Astrocyte of the spinal cord (primary cell): ENCODE measurements around the gene FAM110A.

ENCODE experiments used
- DNase-seq: peaks from one replicate; pipeline ENCODE4 v3.0.0; 2011; ENCODE audit warnings: low read depth, low spot score
- H3K4me3 ChIP-seq: 2 replicates; pipeline ENCODE4 v1.5.1; 2011; ENCODE audit warnings: low read depth, mild to moderate bottlenecking, low read length, moderate library complexity
- CTCF ChIP-seq: IDR thresholded peaks from 2 replicates; pipeline ENCODE4 v1.5.1; 2012; ENCODE audit warnings: low read depth, mild to moderate bottlenecking, low read length, inconsistent platforms
- in situ Hi-C: cut with HindIII; loops from 2 replicates; pipeline ENCODE4 v1.10.0; 2017; ENCODE audit warnings: low sequenced_read_pairs

The FAM110A gene

DNA sequence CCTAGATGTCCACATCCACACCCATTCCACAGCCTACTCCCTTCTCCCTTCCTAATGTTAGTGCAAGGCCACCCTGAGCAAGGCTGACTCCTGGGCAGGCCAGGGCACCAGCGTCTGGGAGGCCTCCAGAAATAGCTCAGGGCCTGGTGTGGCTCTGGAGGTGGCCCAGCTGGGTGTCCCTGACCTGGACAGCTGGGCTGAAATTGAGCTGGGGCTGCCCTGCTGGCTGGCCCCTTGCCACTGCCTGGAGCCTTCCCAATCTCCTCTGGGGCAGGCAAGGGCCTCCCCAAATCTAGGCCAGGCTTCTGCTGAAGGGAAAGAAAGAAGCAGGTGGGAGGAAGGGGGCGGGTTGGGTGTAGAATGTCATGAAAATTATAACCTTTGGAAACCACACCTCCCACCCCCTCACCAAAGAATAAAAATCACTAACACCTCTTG lies 2.1 kb downstream of the FAM110A start:
- in situ Hi-C loops = no loop called here
- DNase-seq = no peak
- TF ChIP-seq CTCF = no peak
- H3K4me3 ChIP-seq = no peak overlapping the region

- no peak overlapping the region for H3K4me3 ChIP-seq
- DNase-seq = no peak
- no peak for TF ChIP-seq CTCF
- in situ Hi-C loops = no loop called here
Measured at GRCh38 chr20:836190-836589, 2.7 kb downstream of the FAM110A start.

GRCh38 chr20:839015-839414 lies 5.5 kb downstream of the FAM110A start:
- H3K4me3 ChIP-seq = no peak overlapping the region
- in situ Hi-C loops = no loop called here
- DNase-seq = no peak
- TF ChIP-seq CTCF = no peak

DNA sequence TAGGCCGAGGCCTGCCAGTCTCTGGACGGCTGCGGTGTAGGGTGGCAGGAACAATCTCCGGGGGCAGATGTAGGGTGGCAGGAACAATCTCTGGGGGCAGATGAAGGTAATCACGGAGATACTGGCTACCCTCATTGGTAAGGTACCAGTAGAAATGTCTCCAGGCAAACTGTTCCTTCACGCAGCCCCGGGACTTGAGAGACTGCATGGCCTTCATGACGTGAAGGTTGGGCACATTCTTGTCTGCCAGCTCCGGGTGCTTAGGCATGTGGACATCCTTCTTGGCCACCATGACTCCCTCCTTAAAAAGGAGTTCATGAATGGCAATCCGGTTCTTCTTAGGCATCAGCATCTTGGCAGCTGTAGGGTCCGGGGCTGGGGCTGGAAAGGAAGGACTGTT lies 6.1 kb downstream of the FAM110A start:
- in situ Hi-C loops = no loop called here
- no peak for DNase-seq
- H3K4me3 ChIP-seq = no peak overlapping the region
- no peak for TF ChIP-seq CTCF

- no peak overlapping the region for H3K4me3 ChIP-seq
- TF ChIP-seq CTCF = no peak
- in situ Hi-C loops = no loop called here
- no peak for DNase-seq
Measured at GRCh38 chr20:840503-840857, 7.0 kb downstream of the FAM110A start.

DNA sequence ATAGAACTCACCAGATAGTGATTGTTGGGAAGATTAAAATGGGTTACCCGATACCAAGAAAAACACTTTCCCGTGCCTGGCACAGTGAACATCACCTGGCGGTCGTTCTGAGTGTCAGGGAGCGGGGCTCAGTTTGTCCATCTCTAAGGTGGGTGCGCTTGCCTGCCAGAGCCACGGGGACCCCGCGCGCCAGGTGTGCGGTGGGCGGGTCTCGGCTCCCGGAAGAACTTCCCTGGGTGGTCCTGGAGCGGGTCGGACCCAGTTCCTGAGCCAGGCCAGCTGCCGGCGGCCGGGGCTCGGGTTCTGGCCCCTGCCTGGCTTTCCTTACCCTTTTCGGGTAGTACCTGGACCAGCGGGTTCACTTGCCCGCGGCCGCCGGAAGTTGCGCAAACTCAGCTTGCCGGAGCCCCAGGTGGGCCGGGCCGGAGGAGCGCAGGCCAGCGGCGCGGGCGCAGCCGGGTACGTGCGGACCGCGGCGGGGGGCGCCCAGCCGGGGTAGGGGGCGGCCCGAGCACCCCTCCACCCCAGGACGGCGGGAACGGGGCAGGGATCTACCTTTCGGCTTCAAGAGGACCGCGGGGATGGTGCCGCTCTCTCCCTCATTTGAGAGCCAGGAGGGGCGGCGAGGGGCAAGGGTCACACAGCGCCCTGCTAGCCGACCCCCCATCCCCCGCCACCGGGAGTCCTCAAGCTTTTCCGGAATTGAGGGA lies 7.5 kb downstream of the FAM110A start:
- DNase-seq = no peak
- TF ChIP-seq CTCF = no peak
- H3K4me3 ChIP-seq = peak overlapping the region; percentile 48
- in situ Hi-C loops = no loop called here
